K562 (cell line): ENCODE data around the gene SBK3. TPM values are rescaled to one million over a fixed set of nuclear protein-coding genes. Genes with fewer than 3 reads are reported as not detected.

ENCODE experiments used
- ARID3A ChIP-seq: IDR thresholded peaks from 2 replicates; pipeline ENCODE4 v1.6.1; 2012; ENCODE audit warnings: low read depth, low read length, improper control_type of control experiment, borderline replicate concordance
- BRF2 ChIP-seq: IDR thresholded peaks from 3 replicates; pipeline ENCODE4 v1.6.1; 2011; ENCODE audit warnings: borderline replicate concordance, mild to moderate bottlenecking; ENCODE audit not compliant: insufficient read length, insufficient read depth
- CHD7 ChIP-seq: fragments of 200-600 bp; sonication (generic); IDR thresholded peaks from one replicate; pipeline ENCODE4 v1.6.1; 2012; ENCODE audit warnings: mild to moderate bottlenecking, low read depth, low read length, inconsistent platforms
- PCBP1 ChIP-seq: fragments of 200-400 bp; formaldehyde crosslinking; IDR thresholded peaks from 2 replicates; pipeline ENCODE4 v1.6.1; 2018; ENCODE audit warnings: mild to moderate bottlenecking, low read depth, low read length; ENCODE audit not compliant: poor library complexity, severe bottlenecking
- PHB2 ChIP-seq: fragments of 450-650 bp; IDR thresholded peaks from 2 replicates; pipeline ENCODE4 v1.6.1; 2017; ENCODE audit warnings: low read depth
- PURB ChIP-seq: sonication (generic); formaldehyde crosslinking; IDR thresholded peaks from 2 replicates; pipeline ENCODE4 v1.9.0; 2021; ENCODE audit warnings: low read depth, mild to moderate bottlenecking, missing genetic modification reagents
- RBM22 ChIP-seq: fragments of 200-400 bp; formaldehyde crosslinking; IDR thresholded peaks from 2 replicates; pipeline ENCODE4 v1.6.1; 2018; ENCODE audit warnings: low read length, low read depth; ENCODE audit not compliant: poor library complexity, severe bottlenecking
- ZFP1 ChIP-seq: fragments of 450-650 bp; formaldehyde crosslinking; IDR thresholded peaks from 2 replicates; pipeline ENCODE4 v1.4.0; 2020; ENCODE audit warnings: mild to moderate bottlenecking, mixed read lengths
- polyA plus RNA-seq, 8 experiments: library from polyadenylated mRNA; depleted of rRNA in 4 of 8; stranded (reverse) in 5 of 8; unstranded in 3 of 8; fragments of >200 nt; fragmentation: Nextera tagmentation in 2 of 8; fragmentation: Illumina TruSeq in 1 of 8; extraction: Ambion mirVana in 2 of 8; extraction: Trizol in 1 of 8; gene quantifications; 2 replicates each; pipeline versions ENCODE4 v1.2.1 to v1.2.3, GENCODE V29; 2011 to 2014; ENCODE audit warnings: inconsistent platforms in 1 of 8, missing spikeins in 1 of 8
- total RNA-seq, 7 experiments: library from RNA; depleted of rRNA in 6 of 7; stranded (reverse); fragments of >200 nt in 6 of 7; fragmentation: Illumina TruSeq in 2 of 7; extraction: Trizol in 2 of 7; gene quantifications; 2 replicates each; pipeline versions ENCODE4 v1.2.1 to v1.2.3, GENCODE V29; 2011 to 2021; ENCODE audit warnings: low replicate concordance in 1 of 7

SBK3 gene
- total and polyA plus RNA-seq, 9 of the 15 experiments (the other 6 are each of a cell fraction or from before 2014, with no cell fraction given) = 0.11 to 0.43 (median 0.13) TPM; not detected in 6

- TF ChIP-seq CHD7 (no peak), PCBP1 (no peak), PHB2 (no peak), PURB (CRISPR knock-in tag) (no peak), ZFP1 (CRISPR knock-in tag) (no peak), ARID3A (no peak), RBM22 (no peak), BRF2 (no peak)
Observed at GRCh38 chr19:55508120-55508519, 37.2 kb downstream of the SBK3 start (continued).
